Mucosa of rectum (tissue), 2 donors: Measurements from ENCODE around the gene DAG1.
A peak's percentile ranks its signal among the peaks of the same experiment; 100 is the strongest.

Experiments used
- H3K27ac ChIP-seq, 2 donors: one replicate each; pipeline ENCODE4 v1.7.0; 2013; ENCODE audit warnings: inconsistent platforms in 2 of 2, low read depth in 2 of 2, low read length in 2 of 2
- H3K27me3 ChIP-seq, 2 donors: one replicate each; pipeline ENCODE4 v1.7.0; 2013; ENCODE audit warnings: low read length in 2 of 2; ENCODE audit not compliant: control insufficient read depth in 2 of 2, insufficient read depth in 2 of 2
- H3K36me3 ChIP-seq, 2 donors: one replicate each; pipeline ENCODE4 v1.7.0; 2013; ENCODE audit warnings: low read length in 2 of 2; ENCODE audit not compliant: control insufficient read depth in 2 of 2, insufficient read depth in 2 of 2
- H3K4me1 ChIP-seq, 2 donors: one replicate each; pipeline ENCODE4 v1.7.0; 2013; ENCODE audit warnings: low read length in 2 of 2, mild to moderate bottlenecking in 1 of 2; ENCODE audit not compliant: control insufficient read depth in 2 of 2, insufficient read depth in 2 of 2
- H3K4me3 ChIP-seq, 2 donors: one replicate each; pipeline ENCODE4 v1.7.0; 2013; ENCODE audit warnings: low read length in 2 of 2
- H3K9ac ChIP-seq, 2 donors: one replicate each; pipeline ENCODE4 v1.7.0; 2013; ENCODE audit warnings: low read length in 2 of 2, low read depth in 1 of 2, mild to moderate bottlenecking in 1 of 2
- H3K9me3 ChIP-seq, 2 donors: one replicate each; pipeline ENCODE4 v1.7.0; 2013; ENCODE audit warnings: low read length in 2 of 2; ENCODE audit not compliant: control insufficient read depth in 2 of 2
- donor health status: healthy.
- donor health status: Normal muscosa, but diverticular disease.

The DAG1 gene

GRCh38 chr3:49553692-49554632, 83.9 kb downstream of the DAG1 start, which contains the start of gene BSN:
Gene BSN, plus strand, starts transcription at chr3:49554477. Its CDS starts 126 bp downstream, at chr3:49554603.
- Histone ChIP-seq H3K4me1 (peaks cover 0 to 9% of the 10 kb centered on the region in 2 donors), H3K27me3 (peaks cover 12 to 22% of the 10 kb centered on the region in 2 donors), H3K4me3 (peak within 1 kb of the TSS; percentile 58 to 78), H3K9ac (peak within 1 kb of the TSS; percentile 31 to 61), H3K9me3 (no peaks in the 10 kb centered on the region), H3K36me3 (no peaks in the 10 kb centered on the region), H3K27ac (peak within 1 kb of the TSS in 1 of 2 donors; percentile 40)

- Histone ChIP-seq H3K4me1 (peaks cover 0 to 9% of the 10 kb centered on the region in 2 donors), H3K27ac (no peak overlapping the region), H3K9me3 (no peaks in the 10 kb centered on the region), H3K9ac (no peak overlapping the region), H3K36me3 (no peaks in the 10 kb centered on the region), H3K4me3 (peak overlapping the region; percentile 27 to 37), H3K27me3 (peaks cover 12 to 22% of the 10 kb centered on the region in 2 donors)
Measured at GRCh38 chr3:49554633-49555265, 84.7 kb downstream of the DAG1 start.

- no peak overlapping the region for H3K9ac ChIP-seq
Measured at GRCh38 chr3:49556500-49557275, 86.6 kb downstream of the DAG1 start.

GRCh38 chr3:49563040-49563578, 93.0 kb downstream of the DAG1 start:
- Histone ChIP-seq H3K9ac (no peak overlapping the region), H3K27ac (no peak overlapping the region), H3K9me3 (no peaks in the 10 kb centered on the region), H3K4me3 (no peak overlapping the region), H3K4me1 (no peaks in the 10 kb centered on the region), H3K27me3 (no peaks in the 10 kb centered on the region), H3K36me3 (no peaks in the 10 kb centered on the region)

More at GRCh38 chr3:49556500-49557275, 86.6 kb downstream of the DAG1 start:
- H3K27me3 ChIP-seq = peaks cover 12 to 22% of the 10 kb centered on the region in 2 donors
- no peak overlapping the region for H3K27ac ChIP-seq
- H3K4me3 ChIP-seq = no peak overlapping the region
- no peaks in the 10 kb centered on the region for H3K36me3 ChIP-seq
- H3K9me3 ChIP-seq = no peaks in the 10 kb centered on the region
- peaks cover 0 to 9% of the 10 kb centered on the region in 2 donors for H3K4me1 ChIP-seq

- Histone ChIP-seq H3K36me3 (no peaks in the 10 kb centered on the region), H3K9me3 (no peaks in the 10 kb centered on the region), H3K27me3 (no peaks in the 10 kb centered on the region), H3K9ac (no peak overlapping the region), H3K27ac (no peak overlapping the region), H3K4me1 (no peaks in the 10 kb centered on the region), H3K4me3 (no peak overlapping the region)
Measured at GRCh38 chr3:49563766-49564165, 93.7 kb downstream of the DAG1 start.

GRCh38 chr3:49566312-49566711, 96.2 kb downstream of the DAG1 start:
- Histone ChIP-seq H3K27ac (no peak overlapping the region), H3K4me3 (no peak overlapping the region), H3K4me1 (no peaks in the 10 kb centered on the region), H3K9me3 (no peaks in the 10 kb centered on the region), H3K36me3 (no peaks in the 10 kb centered on the region), H3K27me3 (no peaks in the 10 kb centered on the region), H3K9ac (no peak overlapping the region)

- Histone ChIP-seq H3K27me3 (no peaks in the 10 kb centered on the region), H3K36me3 (no peaks in the 10 kb centered on the region), H3K9me3 (no peaks in the 10 kb centered on the region), H3K4me1 (no peaks in the 10 kb centered on the region), H3K4me3 (no peak overlapping the region), H3K27ac (no peak overlapping the region), H3K9ac (no peak overlapping the region)
Measured at GRCh38 chr3:49567406-49567805, 97.3 kb downstream of the DAG1 start.

- H3K36me3 ChIP-seq = no peaks in the 10 kb centered on the region
Measured at GRCh38 chr3:49568965-49569364, 98.9 kb downstream of the DAG1 start.

GRCh38 chr3:49570028-49570654, 100.1 kb downstream of the DAG1 start:
- Histone ChIP-seq H3K9me3 (no peaks in the 10 kb centered on the region), H3K9ac (no peak overlapping the region), H3K4me3 (no peak overlapping the region), H3K27me3 (no peaks in the 10 kb centered on the region), H3K27ac (no peak overlapping the region), H3K36me3 (no peaks in the 10 kb centered on the region), H3K4me1 (no peaks in the 10 kb centered on the region)

More at GRCh38 chr3:49568965-49569364, 98.9 kb downstream of the DAG1 start:
- Histone ChIP-seq H3K4me1 (no peaks in the 10 kb centered on the region), H3K9ac (no peak overlapping the region), H3K27ac (no peak overlapping the region), H3K9me3 (no peaks in the 10 kb centered on the region), H3K4me3 (no peak overlapping the region), H3K27me3 (no peaks in the 10 kb centered on the region)
